AG09309 (cell line): Measurements from ENCODE around the gene JPH2.

Experiments used
- DNase-seq: peaks from one replicate; pipeline ENCODE4 v3.0.0-alpha.2; 2010; ENCODE audit warnings: low read depth
- H3K4me3 ChIP-seq: 2 replicates; pipeline ENCODE4 v1.5.1; 2011; ENCODE audit warnings: mild to moderate bottlenecking, low read depth, low read length, moderate library complexity; ENCODE audit not compliant: control insufficient read depth
- TF ChIP-seq, protein P1 (sequence below): IDR thresholded peaks from 2 replicates; pipeline ENCODE4 v1.5.1; 2011; ENCODE audit warnings: mild to moderate bottlenecking, low read depth, low read length, inconsistent platforms; ENCODE audit not compliant: insufficient read depth, control insufficient read depth; ENCODE audit errors: missing control alignments

JPH2 gene

DNA sequence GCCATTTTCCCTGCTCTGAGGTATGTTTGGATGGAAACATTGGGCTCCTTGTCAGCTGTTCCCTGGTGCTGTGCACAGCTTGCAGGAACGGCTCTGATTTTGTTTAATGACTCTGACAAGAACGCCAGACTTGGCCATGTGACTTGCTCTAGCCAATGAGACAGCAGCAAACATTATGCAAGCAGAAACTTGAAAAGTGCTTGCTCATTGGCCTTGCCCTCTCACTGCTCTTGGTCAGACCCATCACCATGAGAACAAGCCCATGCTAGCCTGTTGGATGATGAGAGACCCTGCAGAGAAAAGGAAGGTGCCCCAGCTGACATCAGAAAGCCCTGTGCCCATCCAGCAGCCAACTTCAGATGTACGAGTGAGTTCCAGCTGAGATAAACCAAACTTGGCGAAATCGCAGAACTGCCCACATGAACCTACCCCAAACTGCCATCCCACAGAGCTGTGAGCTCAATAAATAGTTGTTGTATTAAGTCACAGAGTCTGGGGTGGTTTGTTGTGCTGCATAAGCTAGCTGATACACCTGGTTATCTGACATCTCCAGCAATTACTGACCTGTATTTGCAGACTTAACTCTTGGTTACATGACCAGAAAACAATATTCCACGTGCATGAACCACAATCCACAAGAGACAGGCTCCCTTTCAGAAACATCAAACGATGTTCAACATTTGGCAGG lies 96.9 kb downstream of the JPH2 start:
- DNase-seq: no peak
- TF ChIP-seq, protein P1, sequence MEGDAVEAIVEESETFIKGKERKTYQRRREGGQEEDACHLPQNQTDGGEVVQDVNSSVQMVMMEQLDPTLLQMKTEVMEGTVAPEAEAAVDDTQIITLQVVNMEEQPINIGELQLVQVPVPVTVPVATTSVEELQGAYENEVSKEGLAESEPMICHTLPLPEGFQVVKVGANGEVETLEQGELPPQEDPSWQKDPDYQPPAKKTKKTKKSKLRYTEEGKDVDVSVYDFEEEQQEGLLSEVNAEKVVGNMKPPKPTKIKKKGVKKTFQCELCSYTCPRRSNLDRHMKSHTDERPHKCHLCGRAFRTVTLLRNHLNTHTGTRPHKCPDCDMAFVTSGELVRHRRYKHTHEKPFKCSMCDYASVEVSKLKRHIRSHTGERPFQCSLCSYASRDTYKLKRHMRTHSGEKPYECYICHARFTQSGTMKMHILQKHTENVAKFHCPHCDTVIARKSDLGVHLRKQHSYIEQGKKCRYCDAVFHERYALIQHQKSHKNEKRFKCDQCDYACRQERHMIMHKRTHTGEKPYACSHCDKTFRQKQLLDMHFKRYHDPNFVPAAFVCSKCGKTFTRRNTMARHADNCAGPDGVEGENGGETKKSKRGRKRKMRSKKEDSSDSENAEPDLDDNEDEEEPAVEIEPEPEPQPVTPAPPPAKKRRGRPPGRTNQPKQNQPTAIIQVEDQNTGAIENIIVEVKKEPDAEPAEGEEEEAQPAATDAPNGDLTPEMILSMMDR: no peak
- no peak overlapping the region for H3K4me3 ChIP-seq

- no peak for DNase-seq
- TF ChIP-seq, protein P1: no peak
- no peak overlapping the region for H3K4me3 ChIP-seq
Observed at GRCh38 chr20:44087857-44088120, 99.2 kb downstream of the JPH2 start.

- H3K4me3 ChIP-seq: no peak overlapping the region
- TF ChIP-seq, protein P1: no peak
- no peak for DNase-seq
Observed at GRCh38 chr20:44087051-44087856, 99.7 kb downstream of the JPH2 start.

GRCh38 chr20:44085616-44086434 lies 101.2 kb downstream of the JPH2 start:
- no peak for DNase-seq
- no peak overlapping the region for H3K4me3 ChIP-seq
- TF ChIP-seq, protein P1: no peak

DNA sequence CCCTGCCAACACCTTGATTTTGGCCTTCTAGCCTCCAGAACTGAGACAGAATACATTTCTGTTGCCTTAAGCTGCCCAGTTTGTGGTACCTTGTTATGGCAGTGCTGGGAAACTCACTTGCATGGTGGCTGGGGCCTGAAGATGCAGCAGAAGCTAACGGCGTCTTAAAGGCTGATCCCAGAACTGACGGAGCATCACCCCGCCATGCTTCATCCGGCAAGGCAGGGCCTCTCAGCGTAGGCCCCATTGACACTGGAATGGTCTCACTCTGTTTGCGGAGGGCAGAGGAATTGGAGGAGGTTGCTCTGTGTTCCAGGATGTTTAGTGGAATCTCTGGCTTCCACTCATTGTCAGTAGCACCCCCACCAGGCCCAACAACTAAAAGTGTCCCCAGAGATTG lies 102.1 kb downstream of the JPH2 start:
- TF ChIP-seq, protein P1: no peak

DNA sequence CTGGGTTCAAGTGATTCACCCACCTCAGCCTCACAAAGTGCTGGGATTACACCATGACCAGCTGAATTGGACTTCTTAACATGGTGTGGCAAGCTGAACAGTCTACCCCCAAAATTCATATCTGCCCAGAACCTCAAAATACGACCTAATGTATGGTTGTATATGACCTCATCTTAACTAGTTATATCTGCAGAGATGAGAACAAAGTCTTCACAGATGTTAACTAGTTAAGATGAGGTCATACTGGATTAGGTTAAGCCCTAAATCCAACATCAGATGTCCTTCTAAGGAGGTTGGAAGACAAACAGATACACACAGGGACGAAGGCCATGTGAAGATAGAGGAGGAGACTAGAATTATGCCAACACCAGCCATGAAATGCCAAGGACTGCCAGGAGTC lies 102.5 kb downstream of the JPH2 start:
- TF ChIP-seq, protein P1: no peak
- DNase-seq: no peak
- no peak overlapping the region for H3K4me3 ChIP-seq

More for the DNA sequence above, 102.1 kb downstream of the JPH2 start:
- H3K4me3 ChIP-seq: no peak overlapping the region
- no peak for DNase-seq
